ENCODE results near the gene KRT3.
A peak's percentile ranks its signal among the peaks of the same experiment; 100 is the strongest.
"Not testable (repeated sequence)": the region's sequence is repeated elsewhere in the genome, so short reads cannot be mapped to it uniquely, and the experiment has no call there.

The KRT3 gene

GRCh38 chr12:52763036-52763659, 32.8 kb downstream of the KRT3 start:
- DNase-seq (ENCODE audit: low read depth in 4 of 4, low spot score in 1 of 4): no peak

DNA sequence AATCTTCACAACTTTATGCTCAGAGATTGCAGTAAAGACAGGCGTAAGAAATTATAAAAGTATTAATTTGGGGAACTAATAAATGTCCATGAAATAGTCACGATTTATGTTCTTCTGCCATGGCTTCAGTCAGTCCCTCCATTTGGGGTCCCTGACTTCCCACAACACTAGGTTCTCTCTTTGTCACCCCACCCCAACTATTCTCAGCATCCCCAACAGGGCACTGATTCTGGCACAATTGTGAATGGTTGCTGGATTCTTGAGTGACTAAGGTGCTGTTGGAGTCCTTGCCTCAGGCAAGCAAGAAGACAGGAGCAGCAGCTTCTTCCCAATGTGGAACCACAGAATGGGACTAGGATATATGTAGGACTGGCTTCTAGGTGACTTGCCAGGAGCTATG, 34.1 kb downstream of the KRT3 start:
- no peak for DNase-seq (ENCODE audit: low read depth in 4 of 4, low spot score in 1 of 4)

- not testable (repeated sequence) for DNase-seq (ENCODE audit: low read depth in 4 of 4, low spot score in 1 of 4)
Measured at GRCh38 chr12:52761218-52761617, 34.7 kb downstream of the KRT3 start.

GRCh38 chr12:52760623-52761022, 35.3 kb downstream of the KRT3 start:
- no peak for DNase-seq (ENCODE audit: low read depth in 4 of 4, low spot score in 1 of 4)

GRCh38 chr12:52759695-52760094, 36.2 kb downstream of the KRT3 start:
- no peak for DNase-seq (ENCODE audit: low read depth in 4 of 4, low spot score in 1 of 4)

DNA sequence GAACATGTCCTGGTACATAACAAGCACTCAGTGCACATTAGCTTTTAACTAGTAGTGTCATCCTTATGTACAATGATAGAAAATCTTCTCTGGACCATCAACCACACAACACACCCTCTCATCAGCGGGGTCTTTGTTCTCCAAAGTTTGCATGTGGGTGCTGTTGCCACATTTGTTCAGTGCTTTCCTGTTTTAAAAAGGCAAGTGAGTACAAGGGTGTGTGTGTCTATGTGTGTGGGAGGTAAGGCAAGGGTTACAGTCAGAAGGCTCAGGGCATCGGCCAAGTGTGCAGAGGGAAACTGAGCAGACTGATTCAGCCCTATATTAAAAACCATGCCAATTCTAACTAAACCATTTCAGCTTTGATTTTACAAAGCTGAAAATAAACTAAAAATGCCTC, 36.7 kb downstream of the KRT3 start:
- no peak for DNase-seq (ENCODE audit: low read depth in 4 of 4, low spot score in 1 of 4)

- DNase-seq (ENCODE audit: low read depth in 4 of 4, low spot score in 1 of 4): no peak
Measured at GRCh38 chr12:52757449-52758176, 38.3 kb downstream of the KRT3 start.

DNA sequence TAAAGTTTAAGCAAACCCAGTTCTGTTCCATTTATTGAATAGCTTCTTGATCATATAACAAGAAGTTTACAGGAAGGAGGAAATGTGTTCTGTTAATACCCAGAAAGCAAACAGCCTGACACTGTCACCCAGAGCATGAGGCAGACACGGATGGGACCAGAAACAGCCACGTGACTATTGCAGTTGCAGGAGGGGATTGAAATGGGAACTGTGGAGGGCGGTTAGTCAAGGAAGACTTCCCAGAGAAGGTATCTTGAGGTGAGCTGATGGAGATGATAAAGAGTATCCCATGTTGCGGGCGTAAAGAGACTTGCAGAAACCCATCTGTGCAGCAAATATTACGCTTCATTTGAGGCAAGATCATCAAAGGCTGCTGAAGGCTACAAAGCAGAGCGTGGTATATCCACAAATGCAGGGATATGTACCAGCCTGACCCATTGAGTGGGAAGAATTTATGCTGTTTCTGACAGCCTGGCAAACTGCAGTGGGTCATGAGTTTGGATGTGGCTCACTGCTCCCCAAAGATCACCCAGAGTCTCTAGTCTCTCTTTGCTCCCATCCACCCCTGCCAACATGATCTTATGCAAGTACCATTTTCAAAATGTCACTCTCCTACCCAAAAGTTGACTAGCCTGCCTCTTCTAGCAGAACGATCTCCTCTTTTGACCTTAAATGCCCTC, 39.5 kb downstream of the KRT3 start:
- no peak for DNase-seq (ENCODE audit: low read depth in 4 of 4, low spot score in 1 of 4)

GRCh38 chr12:52755533-52755932, 40.4 kb downstream of the KRT3 start:
- no peak for DNase-seq (ENCODE audit: low read depth in 4 of 4, low spot score in 1 of 4)

DNA sequence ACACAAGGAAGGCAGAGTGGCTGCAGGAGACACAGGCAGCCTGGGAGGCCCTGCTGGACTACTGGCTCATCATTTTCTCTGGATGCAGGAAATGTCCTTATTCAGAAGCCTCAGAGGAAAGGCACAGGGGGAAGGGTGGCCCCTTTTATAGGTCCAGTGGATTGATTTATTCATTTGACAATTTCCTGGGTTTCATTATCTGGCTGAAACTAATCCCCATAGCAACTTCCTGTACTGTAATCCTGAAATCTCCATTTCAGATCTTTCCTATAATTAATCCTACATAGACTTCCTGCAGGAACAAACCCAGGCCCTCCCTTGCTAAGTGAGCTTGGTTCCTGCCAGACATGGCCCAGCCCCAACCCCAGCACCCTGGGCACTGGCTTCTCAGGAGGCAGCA, 41.8 kb downstream of the KRT3 start:
- DNase-seq (ENCODE audit: low read depth in 4 of 4, low spot score in 1 of 4): no peak

DNA sequence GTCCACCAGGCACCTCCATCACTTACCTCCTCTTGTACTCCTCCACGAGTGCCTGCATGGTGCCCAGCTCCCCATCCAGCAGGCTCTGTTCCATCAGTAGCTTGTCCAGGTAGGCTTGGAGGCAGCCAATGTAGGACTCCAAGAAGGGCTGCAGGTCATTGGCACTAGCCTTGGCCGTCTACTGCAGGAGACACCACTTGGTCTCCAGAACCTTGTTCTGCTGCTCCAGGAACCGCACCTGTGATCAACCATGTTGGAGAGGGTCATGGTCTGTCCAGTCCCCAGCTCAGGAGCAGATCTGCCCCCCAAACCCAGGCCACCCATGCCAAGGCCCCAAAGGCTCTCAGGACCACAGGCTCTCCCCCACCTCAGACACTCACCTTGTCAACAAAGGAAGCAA, 42.6 kb downstream of the KRT3 start:
- DNase-seq (ENCODE audit: low read depth in 4 of 4, low spot score in 1 of 4): no peak

DNA sequence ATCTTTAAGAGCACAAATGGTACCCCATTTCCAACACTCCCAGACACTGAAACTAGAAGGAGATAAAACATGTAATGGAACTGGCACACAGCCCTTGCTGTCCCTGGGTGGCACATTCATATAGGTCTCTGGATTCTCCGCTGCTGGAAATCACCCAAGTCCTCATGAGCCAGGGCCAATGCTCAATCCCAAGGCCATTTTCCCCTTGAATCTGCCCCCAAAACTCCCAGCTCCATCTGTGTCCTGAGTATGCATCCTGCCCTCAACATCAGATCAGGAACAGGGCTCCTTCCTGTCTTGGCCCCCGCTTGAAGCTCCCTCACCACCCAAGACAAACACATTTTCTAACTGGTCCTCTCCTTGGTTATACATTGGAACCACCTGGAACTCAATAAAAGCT, 43.4 kb downstream of the KRT3 start:
- DNase-seq (ENCODE audit: low read depth in 4 of 4, low spot score in 1 of 4): no peak

GRCh38 chr12:52751795-52752194, 44.1 kb downstream of the KRT3 start:
- no peak for DNase-seq (ENCODE audit: low read depth in 4 of 4, low spot score in 1 of 4)

GRCh38 chr12:52750532-52750931, 45.4 kb downstream of the KRT3 start:
- not testable (repeated sequence) for DNase-seq (ENCODE audit: low read depth in 4 of 4, low spot score in 1 of 4)

- DNase-seq (ENCODE audit: low read depth in 4 of 4, low spot score in 1 of 4): no peak
Measured at GRCh38 chr12:52749827-52750226, 46.1 kb downstream of the KRT3 start.

DNA sequence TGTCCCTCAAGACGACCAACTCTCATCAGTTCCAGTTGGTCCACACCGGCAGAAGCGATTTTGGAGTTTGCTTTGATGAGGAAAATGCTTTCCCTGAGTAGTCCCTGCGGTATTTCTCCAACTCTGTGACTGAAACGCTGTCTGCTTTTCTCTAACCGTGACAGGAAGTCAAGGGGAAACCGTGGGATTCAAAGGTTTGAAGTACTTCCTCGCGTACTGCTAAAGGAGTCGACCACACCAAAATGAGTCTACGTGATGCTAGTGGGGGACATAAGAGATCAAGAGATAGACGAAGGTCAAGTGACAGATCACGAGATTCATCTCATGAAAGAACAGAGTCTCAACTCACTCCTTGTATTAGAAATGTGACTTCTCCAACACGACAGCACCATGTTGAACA, 47.3 kb downstream of the KRT3 start:
- no peak for DNase-seq (ENCODE audit: low read depth in 4 of 4, low spot score in 1 of 4)

GRCh38 chr12:52745554-52745953, 50.4 kb downstream of the KRT3 start:
- DNase-seq (ENCODE audit: low read depth in 4 of 4, low spot score in 1 of 4): no peak

DNA sequence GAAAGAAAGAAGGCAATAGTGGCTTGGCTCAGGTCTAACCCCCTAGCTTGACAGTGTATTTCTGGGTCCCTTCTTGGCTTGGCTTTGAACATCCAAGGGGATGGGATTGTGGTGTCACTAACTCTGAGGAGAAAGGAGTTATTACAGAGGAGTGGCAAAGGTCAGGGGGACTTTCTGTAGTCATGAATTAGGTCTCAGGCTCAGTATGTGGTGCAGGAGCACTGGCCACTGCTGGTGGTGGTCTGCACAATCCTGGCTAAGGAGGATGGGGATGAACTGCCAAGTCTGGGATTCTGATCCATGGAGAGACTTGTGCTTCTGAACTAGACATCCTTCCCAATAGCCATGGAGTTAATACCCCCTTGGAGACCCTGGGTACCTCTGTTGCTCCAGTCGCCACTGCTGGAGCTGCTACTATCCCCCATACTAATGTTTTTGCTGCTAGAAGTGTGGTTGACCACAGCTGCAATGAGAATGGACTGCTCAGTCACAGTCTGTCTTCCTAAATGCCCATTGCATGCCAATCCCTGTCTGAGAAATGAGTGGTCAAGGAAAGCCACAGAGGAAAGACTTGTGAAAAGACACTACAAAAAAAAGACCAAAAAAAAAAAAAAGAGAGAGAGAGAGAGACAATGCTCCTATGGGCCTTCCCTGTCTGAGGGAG, 51.3 kb downstream of the KRT3 start:
- DNase-seq (ENCODE audit: low read depth in 4 of 4, low spot score in 1 of 4): no peak

- no peak for DNase-seq (ENCODE audit: low read depth in 4 of 4, low spot score in 1 of 4)
Measured at GRCh38 chr12:52742822-52743457, 53.0 kb downstream of the KRT3 start.

DNA sequence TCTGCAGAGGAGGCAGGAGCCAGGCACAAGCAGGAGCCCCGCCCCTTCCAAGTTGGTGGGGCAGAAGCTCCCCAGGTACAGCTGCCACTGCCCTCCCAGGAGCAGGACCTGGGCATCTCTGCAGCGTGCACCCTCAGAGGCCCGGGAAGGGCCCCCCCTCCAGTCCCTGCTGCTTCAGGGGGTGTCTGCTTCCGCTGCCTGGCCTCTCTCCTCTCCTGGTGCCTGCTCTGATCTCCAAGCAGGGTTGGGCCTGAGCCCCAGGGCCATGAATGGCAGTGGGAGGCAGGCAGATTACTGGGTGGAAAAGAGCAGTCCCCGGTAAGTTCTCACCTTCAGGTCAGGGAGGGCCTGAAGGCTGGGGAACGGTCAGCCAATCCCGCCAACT, 53.7 kb downstream of the KRT3 start:
- DNase-seq (ENCODE audit: low read depth in 4 of 4, low spot score in 1 of 4): no peak

- peak; percentile 16 to 36 (median 28) for DNase-seq (ENCODE audit: low read depth in 4 of 4, low spot score in 1 of 4)
Measured at GRCh38 chr12:52741375-52742195, 54.3 kb downstream of the KRT3 start.
